HG02981 (cell line): ENCODE data around the gene IL20.

ENCODE experiments used
- ATAC-seq: cut with Tn5 transposase; IDR thresholded peaks from one replicate; pipeline ENCODE4 v1.9.1; 2021; ENCODE audit warnings: mild to moderate bottlenecking, moderate library complexity; ENCODE audit not compliant: unreplicated experiment

IL20 gene

GRCh38 chr1:206899717-206900116 is 34.3 kb downstream of the IL20 start:
- no peak for ATAC-seq

GRCh38 chr1:206900149-206900548 is 34.7 kb downstream of the IL20 start:
- ATAC-seq: no peak

- no peak for ATAC-seq
Observed at GRCh38 chr1:206901944-206902343, 36.5 kb downstream of the IL20 start.

GRCh38 chr1:206902702-206903101 is 37.3 kb downstream of the IL20 start:
- ATAC-seq: no peak

GRCh38 chr1:206903687-206904086 is 38.3 kb downstream of the IL20 start:
- no peak for ATAC-seq

GRCh38 chr1:206904423-206905142 is 39.2 kb downstream of the IL20 start:
- no peak for ATAC-seq

- no peak for ATAC-seq
Observed at GRCh38 chr1:206905295-206906164, 40.1 kb downstream of the IL20 start.

- ATAC-seq: no peak
Observed at GRCh38 chr1:206907304-206907991, 42.0 kb downstream of the IL20 start.

GRCh38 chr1:206908038-206908437 is 42.6 kb downstream of the IL20 start:
- ATAC-seq: no peak

GRCh38 chr1:206909161-206909882 is 43.9 kb downstream of the IL20 start:
- no peak for ATAC-seq

- ATAC-seq: no peak
Observed at GRCh38 chr1:206909883-206910318, 44.5 kb downstream of the IL20 start.

- ATAC-seq: no peak
Observed at GRCh38 chr1:206911064-206911663, 45.7 kb downstream of the IL20 start.

GRCh38 chr1:206912445-206913095 is 47.1 kb downstream of the IL20 start:
- no peak for ATAC-seq

GRCh38 chr1:206913766-206914537 is 48.5 kb downstream of the IL20 start:
- ATAC-seq: no peak

- no peak for ATAC-seq
Observed at GRCh38 chr1:206915030-206915735, 49.8 kb downstream of the IL20 start.

GRCh38 chr1:206916000-206916709 is 50.7 kb downstream of the IL20 start:
- no peak for ATAC-seq

- ATAC-seq: no peak
Observed at GRCh38 chr1:206918076-206918475, 52.7 kb downstream of the IL20 start.
